HG03575 (cell line): ENCODE measurements around the gene ZNRF1.
"Not testable (repeated sequence)": the region's sequence is repeated elsewhere in the genome, so short reads cannot be mapped to it uniquely, and the experiment has no call there.

ENCODE experiments used
- ATAC-seq: cut with Tn5 transposase; IDR thresholded peaks from one replicate; pipeline ENCODE4 v1.9.1; 2021; ENCODE audit not compliant: unreplicated experiment, insufficient number of reproducible peaks, low FRiP score; ENCODE audit errors: extremely low read depth

Gene ZNRF1

GRCh38 chr16:75023009-75023408 lies 24.2 kb downstream of the ZNRF1 start:
- ATAC-seq: no peak

GRCh38 chr16:75024182-75024581 lies 25.4 kb downstream of the ZNRF1 start:
- ATAC-seq: no peak

GRCh38 chr16:75024594-75024993 lies 25.8 kb downstream of the ZNRF1 start:
- no peak for ATAC-seq

- ATAC-seq: no peak
These were observed 26.9 kb downstream of the ZNRF1 start for GRCh38 chr16:75025761-75026160.

GRCh38 chr16:75026239-75026891 lies 27.5 kb downstream of the ZNRF1 start:
- ATAC-seq: not testable (repeated sequence)

- ATAC-seq: no peak
These were observed 28.1 kb downstream of the ZNRF1 start for GRCh38 chr16:75026892-75027391.

GRCh38 chr16:75027520-75028300 lies 28.9 kb downstream of the ZNRF1 start:
- no peak for ATAC-seq

GRCh38 chr16:75028544-75029135 lies 29.8 kb downstream of the ZNRF1 start:
- ATAC-seq: no peak

- no peak for ATAC-seq
These were observed 31.0 kb downstream of the ZNRF1 start for GRCh38 chr16:75029854-75030253.

- ATAC-seq: no peak
These were observed 33.8 kb downstream of the ZNRF1 start for GRCh38 chr16:75032655-75033054.

GRCh38 chr16:75035410-75035968 lies 36.7 kb downstream of the ZNRF1 start:
- ATAC-seq: no peak

GRCh38 chr16:75038036-75038858 lies 39.4 kb downstream of the ZNRF1 start:
- no peak for ATAC-seq

GRCh38 chr16:75039941-75040340 lies 41.1 kb downstream of the ZNRF1 start:
- ATAC-seq: no peak

GRCh38 chr16:75042426-75043174 lies 43.8 kb downstream of the ZNRF1 start:
- ATAC-seq: no peak

- ATAC-seq: no peak
These were observed 44.5 kb downstream of the ZNRF1 start for GRCh38 chr16:75043175-75043895.

GRCh38 chr16:75044800-75045361 lies 46.1 kb downstream of the ZNRF1 start:
- ATAC-seq: no peak

GRCh38 chr16:75045424-75045823 lies 46.6 kb downstream of the ZNRF1 start:
- ATAC-seq: no peak
